ENCODE data around the gene TIMM44.

DNA sequence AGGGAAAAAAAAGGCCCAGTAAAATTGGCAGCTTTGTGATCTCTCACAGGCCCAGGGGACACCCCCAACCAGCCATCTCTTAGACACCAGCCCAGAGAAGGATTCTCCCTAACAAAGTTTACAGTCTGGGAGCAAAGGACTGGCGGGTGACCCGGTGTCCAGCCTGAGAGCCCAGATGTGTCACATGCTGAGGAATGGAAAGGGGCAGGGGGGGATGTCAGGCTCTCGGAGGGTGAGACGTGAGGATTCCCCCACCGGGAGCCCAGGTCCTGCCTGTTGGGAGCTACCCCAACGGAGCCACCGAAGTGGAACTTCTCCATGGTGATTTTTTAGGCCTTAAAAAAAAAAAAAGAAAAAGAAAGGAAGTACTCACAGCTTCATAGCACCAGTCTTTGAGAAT lies 12.7 kb downstream of the TIMM44 start:
- TF ChIP-seq POLR2A (IDR thresholded peaks at IDR 0.05; ENCODE audit: low read depth, low read length) = no peak
- no peak for TF ChIP-seq EZH2 (IDR thresholded peaks at IDR 0.05; ENCODE audit: borderline replicate concordance, low read depth, low read length, severe bottlenecking)
- no peak for TF ChIP-seq JUN (IDR thresholded peaks at IDR 0.05; ENCODE audit: borderline replicate concordance, insufficient read depth, insufficient read length, low read depth)
- TF ChIP-seq, protein P1, sequence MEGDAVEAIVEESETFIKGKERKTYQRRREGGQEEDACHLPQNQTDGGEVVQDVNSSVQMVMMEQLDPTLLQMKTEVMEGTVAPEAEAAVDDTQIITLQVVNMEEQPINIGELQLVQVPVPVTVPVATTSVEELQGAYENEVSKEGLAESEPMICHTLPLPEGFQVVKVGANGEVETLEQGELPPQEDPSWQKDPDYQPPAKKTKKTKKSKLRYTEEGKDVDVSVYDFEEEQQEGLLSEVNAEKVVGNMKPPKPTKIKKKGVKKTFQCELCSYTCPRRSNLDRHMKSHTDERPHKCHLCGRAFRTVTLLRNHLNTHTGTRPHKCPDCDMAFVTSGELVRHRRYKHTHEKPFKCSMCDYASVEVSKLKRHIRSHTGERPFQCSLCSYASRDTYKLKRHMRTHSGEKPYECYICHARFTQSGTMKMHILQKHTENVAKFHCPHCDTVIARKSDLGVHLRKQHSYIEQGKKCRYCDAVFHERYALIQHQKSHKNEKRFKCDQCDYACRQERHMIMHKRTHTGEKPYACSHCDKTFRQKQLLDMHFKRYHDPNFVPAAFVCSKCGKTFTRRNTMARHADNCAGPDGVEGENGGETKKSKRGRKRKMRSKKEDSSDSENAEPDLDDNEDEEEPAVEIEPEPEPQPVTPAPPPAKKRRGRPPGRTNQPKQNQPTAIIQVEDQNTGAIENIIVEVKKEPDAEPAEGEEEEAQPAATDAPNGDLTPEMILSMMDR (IDR thresholded peaks at IDR 0.05; ENCODE audit: extremely low read depth in 1 of 2, insufficient read depth in 1 of 2, low read depth in 1 of 2, low read length in 2 of 2) = no peak
- no peak for TF ChIP-seq FOS (IDR thresholded peaks at IDR 0.05; ENCODE audit: borderline replicate concordance, insufficient read depth, low read length)
- no peak for TF ChIP-seq POLR2AphosphoS5 (IDR thresholded peaks at IDR 0.05; ENCODE audit: insufficient read depth, low read depth, low read length)
